Astrocyte of the cerebellum (primary cell): ENCODE results near the gene GANC.

Source experiments
- DNase-seq: peaks from one replicate; pipeline ENCODE4 v3.0.0-alpha.2; 2011; ENCODE audit warnings: low read depth
- H3K4me3 ChIP-seq: 2 replicates; pipeline ENCODE4 v1.5.1; 2011; ENCODE audit warnings: mild to moderate bottlenecking, low read depth, low read length, moderate library complexity
- CTCF ChIP-seq: IDR thresholded peaks from 2 replicates; pipeline ENCODE4 v1.5.1; 2012; ENCODE audit warnings: low read length, low read depth, moderate library complexity, mild to moderate bottlenecking; ENCODE audit errors: missing control alignments
- in situ Hi-C: cut with HindIII; loops from 2 replicates; pipeline ENCODE4 v1.10.0; 2017; ENCODE audit warnings: low sequenced_read_pairs

GANC gene

GRCh38 chr15:42358141-42358540, 85.1 kb downstream of the GANC start:
- no peak for TF ChIP-seq CTCF
- in situ Hi-C loops, result no loop called here
- H3K4me3 ChIP-seq, result no peak overlapping the region
- no peak for DNase-seq

DNA sequence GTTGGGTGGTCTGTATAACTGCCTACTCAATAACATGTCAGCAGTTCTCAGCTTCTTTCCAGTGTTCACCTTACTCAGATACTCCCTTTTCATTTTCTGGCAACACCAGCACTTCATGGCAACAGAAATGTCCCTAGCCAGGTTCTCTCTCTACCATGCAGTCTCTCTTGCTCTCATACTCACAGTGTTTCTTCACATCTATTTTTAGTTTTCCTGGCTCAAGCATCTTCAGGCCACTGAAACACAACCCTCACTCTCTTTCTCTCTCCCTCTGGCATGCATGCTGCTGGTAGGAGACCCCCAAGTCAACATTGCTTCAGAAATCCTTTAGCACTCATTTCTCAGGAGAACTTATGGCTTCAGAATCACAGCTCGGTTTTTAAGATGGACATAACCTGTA, 86.2 kb downstream of the GANC start, which contains the start of gene CAPN3:
TSS of gene CAPN3 (plus strand) at position 253 of the 400 bp plus-strand sequence. CDS start 305 bp downstream, outside the sequence.
- TF ChIP-seq CTCF, result no peak
- H3K4me3 ChIP-seq, result no peak within 1 kb of the TSS
- DNase-seq, result no peak
- in situ Hi-C loops, result no loop called here

DNA sequence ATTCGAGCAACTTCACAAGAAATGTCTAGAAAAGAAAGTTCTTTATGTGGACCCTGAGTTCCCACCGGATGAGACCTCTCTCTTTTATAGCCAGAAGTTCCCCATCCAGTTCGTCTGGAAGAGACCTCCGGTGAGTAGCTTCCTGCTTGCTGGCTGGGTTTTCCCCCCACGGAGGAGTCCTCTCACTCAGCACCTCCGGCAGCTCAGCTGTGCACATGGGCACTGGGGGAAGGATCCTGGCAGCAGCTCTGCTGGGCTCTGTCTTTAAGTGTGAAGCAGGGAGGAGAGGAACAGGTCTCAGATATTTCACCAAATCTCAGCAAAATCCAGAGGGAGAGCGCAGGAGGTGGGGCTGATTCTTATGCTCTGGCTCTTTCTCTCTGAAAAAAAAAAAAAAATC, 87.0 kb downstream of the GANC start:
- in situ Hi-C loops, result no loop called here

DNA sequence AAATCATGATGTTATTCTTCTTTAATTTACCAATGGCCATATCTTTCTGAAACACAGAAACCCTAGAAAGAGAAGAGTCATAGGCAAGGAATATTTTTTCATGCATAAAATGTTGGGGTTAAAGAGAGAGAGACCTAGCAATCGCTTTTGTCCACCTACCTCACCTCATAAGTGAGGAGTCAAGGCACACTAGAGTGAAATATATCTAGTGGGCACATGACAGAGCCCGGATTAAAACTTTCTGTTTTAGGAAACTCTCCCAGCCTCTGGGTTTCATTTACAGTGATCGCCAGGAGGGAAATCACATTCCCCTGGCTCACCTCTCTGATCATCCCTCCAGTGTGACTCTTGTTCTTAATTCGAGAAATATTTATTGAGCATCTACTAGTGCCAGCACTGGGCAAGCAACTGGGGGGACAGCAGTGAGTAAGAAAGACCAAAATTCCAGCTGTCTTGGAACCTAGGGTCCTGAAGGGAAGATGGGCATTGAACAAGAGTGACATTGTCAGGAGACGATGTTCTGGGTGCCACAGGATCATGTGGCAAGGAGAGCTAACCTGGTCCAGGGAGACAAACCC, 87.6 kb downstream of the GANC start:
- DNase-seq, result no peak
- in situ Hi-C loops, result no loop called here
- H3K4me3 ChIP-seq, result no peak overlapping the region
- no peak for TF ChIP-seq CTCF

More for the DNA sequence above, 87.0 kb downstream of the GANC start:
- no peak for DNase-seq
- H3K4me3 ChIP-seq, result no peak overlapping the region
- TF ChIP-seq CTCF, result no peak

DNA sequence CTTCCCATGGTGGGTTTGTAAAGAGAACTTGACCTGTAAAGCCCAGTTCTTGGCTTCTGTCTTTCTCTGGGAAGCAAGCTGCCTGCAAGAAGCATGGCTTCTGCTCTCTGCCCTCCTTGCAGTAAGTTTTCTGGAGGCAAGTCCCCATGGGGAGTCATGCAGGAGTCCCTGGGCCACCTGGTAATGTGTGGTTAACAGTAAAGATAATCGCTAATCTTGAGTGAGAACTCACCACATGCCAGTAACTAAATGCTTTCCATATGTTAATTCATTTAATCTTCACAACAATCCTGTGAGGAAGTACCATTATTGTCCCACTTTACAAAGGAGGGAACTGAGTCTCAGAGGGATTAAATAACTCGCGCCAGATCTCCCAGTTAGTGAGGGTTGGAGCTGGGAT, 90.5 kb downstream of the GANC start:
- no peak for TF ChIP-seq CTCF
- no peak overlapping the region for H3K4me3 ChIP-seq
- no peak for DNase-seq
- in situ Hi-C loops, result no loop called here

GRCh38 chr15:42363942-42364341, 90.9 kb downstream of the GANC start:
- no peak overlapping the region for H3K4me3 ChIP-seq
- no peak for TF ChIP-seq CTCF
- in situ Hi-C loops, result no loop called here
- no peak for DNase-seq
